HUES48 (cell line): ENCODE measurements around the gene CFAP20.

ENCODE experiments used
- H3K27ac ChIP-seq: one replicate; pipeline ENCODE4 v1.7.0; 2013; ENCODE audit warnings: low read depth, low read length, inconsistent platforms
- H3K27me3 ChIP-seq: 2 replicates; pipeline ENCODE4 v1.6.1; 2013; ENCODE audit warnings: mild to moderate bottlenecking, low read length; ENCODE audit not compliant: control insufficient read depth, insufficient read depth
- H3K36me3 ChIP-seq: 2 replicates; pipeline ENCODE4 v1.6.1; 2013; ENCODE audit warnings: low read length; ENCODE audit not compliant: control insufficient read depth, insufficient read depth
- H3K4me1 ChIP-seq: 2 replicates; pipeline ENCODE4 v1.6.1; 2013; ENCODE audit warnings: mild to moderate bottlenecking, low read length; ENCODE audit not compliant: control insufficient read depth, insufficient read depth
- H3K4me3 ChIP-seq: 2 replicates; pipeline ENCODE4 v1.5.1; 2013; ENCODE audit warnings: mild to moderate bottlenecking, low read depth, low read length
- H3K9ac ChIP-seq: 2 replicates; pipeline ENCODE4 v1.6.1; 2013; ENCODE audit warnings: mild to moderate bottlenecking, low read depth, low read length, moderate library complexity
- H3K9me3 ChIP-seq: 2 replicates; pipeline ENCODE4 v1.6.1; 2013; ENCODE audit warnings: low read length; ENCODE audit not compliant: control insufficient read depth, insufficient read depth

The CFAP20 gene

DNA sequence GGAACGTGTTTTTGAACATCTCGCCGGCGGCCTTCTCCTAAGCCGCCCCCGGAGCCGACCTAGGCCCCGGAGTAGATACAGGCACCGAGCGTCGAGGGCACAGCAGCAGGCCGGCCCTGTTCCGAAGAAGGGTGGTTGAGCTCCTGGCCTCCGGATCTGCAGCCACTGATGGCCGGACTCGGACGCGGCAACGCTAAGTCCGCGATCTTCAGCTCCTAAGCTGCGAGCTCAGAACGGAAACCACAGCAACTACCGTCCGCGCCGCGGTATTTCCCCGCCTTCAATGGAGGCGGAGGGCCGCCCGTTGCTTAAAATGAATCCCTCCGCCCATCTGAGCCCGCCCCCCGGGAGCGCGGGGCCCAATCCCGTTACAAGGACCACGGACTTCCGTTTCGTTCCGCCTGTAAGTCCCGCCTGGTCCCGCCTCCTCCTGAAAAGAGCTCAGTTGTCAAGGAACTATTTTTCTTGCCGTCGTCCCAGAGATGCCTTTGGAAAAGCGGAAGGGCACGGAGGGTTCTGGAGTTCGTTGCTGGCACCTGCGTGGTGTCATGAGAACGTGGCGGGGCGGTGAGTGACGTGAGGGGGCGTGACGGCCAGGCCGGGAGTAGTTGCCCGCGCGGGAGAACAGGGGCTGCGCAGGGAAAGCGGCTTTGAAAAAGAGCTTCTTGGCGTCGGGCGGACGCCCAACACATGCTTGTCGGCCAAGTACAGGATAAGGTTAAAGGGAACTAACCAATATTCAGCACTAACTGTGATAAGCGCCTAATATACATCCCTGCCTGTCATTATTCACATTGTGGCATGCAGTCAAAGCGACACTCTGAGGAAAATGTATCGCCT, at the start of gene CFAP20:
CFAP20 (minus strand) TSS at position 285 of the 840 bp plus-strand sequence; CDS start at position 19, 266 bp downstream.
- Histone ChIP-seq H3K9ac (peak within 1 kb of the TSS; percentile 80), H3K27me3 (no peaks in the 10 kb centered on the region), H3K4me1 (peaks cover 22% of the 10 kb centered on the region), H3K9me3 (no peaks in the 10 kb centered on the region), H3K4me3 (peak within 1 kb of the TSS; percentile 88), H3K27ac (peak within 1 kb of the TSS; percentile 98), H3K36me3 (peaks cover 4% of the 10 kb centered on the region; the same call in 1 of the 2 replicates)

DNA sequence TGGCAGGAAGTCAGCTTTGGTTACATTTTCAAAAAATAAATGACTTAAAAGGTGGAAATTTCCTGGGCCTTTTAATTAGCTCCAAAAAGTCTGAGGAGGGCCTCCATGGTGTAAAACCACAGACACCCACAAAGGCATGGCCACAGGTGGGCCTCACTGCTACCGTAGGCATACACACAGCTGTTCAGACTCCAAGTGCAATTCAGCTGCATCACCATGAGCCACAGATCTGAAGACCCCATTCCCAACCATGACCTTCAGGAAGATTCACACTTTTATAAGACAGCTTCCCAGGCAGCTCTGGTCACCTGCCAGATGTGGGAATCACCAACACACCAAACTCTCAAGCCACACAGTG, 48.2 kb upstream of the CFAP20 start:
- no peaks in the 10 kb centered on the region for H3K4me1 ChIP-seq
- H3K4me3 ChIP-seq = no peak overlapping the region
- no peaks in the 10 kb centered on the region for H3K27me3 ChIP-seq
- H3K9ac ChIP-seq = no peak overlapping the region
- H3K36me3 ChIP-seq = peaks cover 90% of the 10 kb centered on the region
- H3K9me3 ChIP-seq = no peaks in the 10 kb centered on the region
- H3K27ac ChIP-seq = no peak overlapping the region

DNA sequence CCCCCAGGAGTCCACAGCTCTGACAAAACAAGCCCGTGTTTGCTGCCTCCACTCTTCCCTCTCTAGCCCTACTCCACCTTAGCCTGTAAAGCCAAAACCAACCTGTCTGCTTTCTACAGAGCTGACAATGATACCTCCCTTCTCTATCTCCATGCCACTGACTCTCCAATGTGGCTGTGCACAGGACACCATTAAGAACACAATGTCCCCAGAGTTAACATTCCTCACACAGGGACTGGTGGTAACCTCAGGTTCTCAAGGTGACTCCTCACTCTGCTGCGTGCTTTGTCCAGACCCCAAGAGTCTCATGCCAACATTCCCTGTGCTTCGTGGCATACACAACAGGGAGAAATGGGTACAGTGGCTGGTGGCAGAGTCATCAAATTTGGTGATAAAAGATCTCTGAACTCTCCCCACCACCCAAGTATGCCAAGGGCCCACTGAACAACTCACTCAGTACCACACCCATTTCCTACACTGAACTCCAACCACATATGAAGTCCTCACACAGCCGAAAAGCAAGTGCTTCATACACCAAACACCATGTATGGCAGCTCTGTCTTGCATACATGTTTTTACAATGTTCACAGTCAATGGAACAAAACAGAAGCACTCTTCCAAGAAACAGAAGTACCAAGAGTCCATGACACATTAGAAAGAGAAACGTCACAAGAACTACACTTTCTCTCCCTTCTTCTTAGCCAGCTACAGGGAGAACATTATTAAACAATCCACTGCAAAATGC, 47.6 kb upstream of the CFAP20 start:
- Histone ChIP-seq H3K27me3 (no peaks in the 10 kb centered on the region), H3K9ac (no peak overlapping the region), H3K4me1 (no peaks in the 10 kb centered on the region), H3K36me3 (peaks cover 90% of the 10 kb centered on the region), H3K4me3 (no peak overlapping the region), H3K27ac (no peak overlapping the region), H3K9me3 (no peaks in the 10 kb centered on the region)

DNA sequence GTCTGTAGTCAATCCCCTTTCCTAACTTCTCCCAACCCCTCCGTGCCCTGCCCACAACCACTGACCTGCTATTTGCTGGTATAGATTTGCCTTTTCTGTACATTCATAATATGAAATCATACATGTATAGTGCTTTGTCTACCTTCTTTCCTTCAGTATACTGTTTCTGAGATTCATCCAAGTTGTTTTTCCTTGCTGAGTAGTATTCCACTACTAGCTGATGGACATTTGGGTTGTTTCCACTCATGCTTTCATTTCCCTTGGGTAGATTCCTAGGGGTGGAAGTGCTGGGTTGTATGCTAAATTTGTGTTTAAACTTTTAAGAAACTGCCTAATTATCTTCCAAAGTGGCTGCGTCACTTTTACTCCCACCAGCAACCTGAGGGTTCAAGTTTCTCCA, 41.0 kb upstream of the CFAP20 start:
- Histone ChIP-seq H3K4me1 (no peaks in the 10 kb centered on the region), H3K9me3 (no peaks in the 10 kb centered on the region), H3K4me3 (no peak overlapping the region), H3K27ac (no peak overlapping the region), H3K36me3 (peaks cover 94% of the 10 kb centered on the region), H3K9ac (no peak overlapping the region), H3K27me3 (no peaks in the 10 kb centered on the region)

DNA sequence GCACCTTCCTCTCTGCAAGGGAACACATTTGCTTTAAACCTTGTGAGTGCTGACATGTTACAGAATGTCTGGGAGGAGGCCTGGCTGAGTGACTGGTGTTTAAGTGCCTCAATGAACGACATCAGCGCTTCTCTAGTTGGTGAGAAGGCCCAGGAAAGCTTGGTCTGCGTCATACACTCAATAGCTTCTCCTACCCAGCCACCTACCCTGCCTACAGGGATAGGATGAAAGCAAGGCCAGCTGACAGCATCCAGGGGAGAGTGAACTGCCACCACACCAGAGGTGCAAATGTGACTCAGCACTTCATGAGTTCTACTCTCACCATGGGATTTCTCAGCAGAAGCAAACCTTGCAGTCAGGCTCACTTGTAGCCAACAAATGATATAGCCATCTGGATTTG, 31.7 kb upstream of the CFAP20 start:
- Histone ChIP-seq H3K4me3 (no peak overlapping the region), H3K4me1 (no peaks in the 10 kb centered on the region), H3K27ac (no peak overlapping the region), H3K9ac (no peak overlapping the region), H3K9me3 (no peaks in the 10 kb centered on the region), H3K36me3 (peaks cover 60% of the 10 kb centered on the region), H3K27me3 (no peaks in the 10 kb centered on the region)

DNA sequence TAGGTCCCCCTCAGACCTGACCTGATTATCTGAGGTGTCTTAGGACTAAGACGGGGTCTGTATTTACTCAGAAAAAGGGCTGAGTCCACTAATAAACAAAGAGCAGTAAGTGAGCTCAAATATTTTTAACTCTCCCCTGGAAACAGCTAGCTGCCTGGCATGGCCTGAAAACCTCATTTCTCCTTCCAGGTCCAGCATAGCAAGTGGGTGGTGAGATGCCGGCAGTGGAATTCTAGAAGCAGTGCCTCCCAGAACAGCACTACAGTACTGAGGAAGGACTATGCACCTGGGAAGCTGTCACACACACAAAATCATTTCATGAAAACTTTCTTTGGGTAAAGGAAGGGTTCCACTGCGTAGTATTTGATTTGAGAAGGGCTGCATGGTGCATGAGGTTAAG, 29.5 kb upstream of the CFAP20 start:
- no peaks in the 10 kb centered on the region for H3K4me1 ChIP-seq
- no peak overlapping the region for H3K9ac ChIP-seq
- no peak overlapping the region for H3K4me3 ChIP-seq
- no peaks in the 10 kb centered on the region for H3K27me3 ChIP-seq
- H3K27ac ChIP-seq = no peak overlapping the region
- H3K9me3 ChIP-seq = no peaks in the 10 kb centered on the region
- peaks cover 39% of the 10 kb centered on the region for H3K36me3 ChIP-seq

DNA sequence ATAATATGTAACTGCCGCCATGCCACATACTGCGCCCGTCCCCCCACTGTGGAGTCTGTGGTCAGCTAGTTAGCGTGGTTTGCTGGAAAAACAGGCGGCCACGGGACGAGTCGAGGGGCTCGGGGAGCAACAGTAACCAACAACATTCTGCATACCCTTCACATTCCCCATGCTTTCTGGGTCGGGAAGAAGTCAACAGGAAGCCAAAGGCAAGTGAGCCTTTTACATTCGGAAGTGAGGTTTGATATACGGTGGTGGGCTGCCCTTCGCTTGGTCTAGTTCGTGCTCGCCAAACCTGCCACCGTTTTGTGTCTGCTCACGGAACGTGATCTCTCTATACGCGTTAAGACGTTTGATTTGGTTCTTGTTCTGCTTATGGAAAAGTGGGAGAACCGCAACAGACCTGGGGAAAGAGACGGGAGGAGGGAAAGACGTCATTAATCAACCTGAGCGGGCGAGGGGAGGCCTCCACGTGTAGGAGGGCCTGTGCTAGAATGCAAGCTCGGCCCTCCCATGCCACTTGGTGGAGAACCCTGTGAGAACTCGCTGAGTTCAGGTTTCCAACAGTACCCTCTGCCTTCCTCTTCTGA, 28.9 kb upstream of the CFAP20 start:
- Histone ChIP-seq H3K36me3 (peaks cover 32% of the 10 kb centered on the region), H3K27me3 (no peaks in the 10 kb centered on the region), H3K27ac (no peak overlapping the region), H3K4me1 (no peaks in the 10 kb centered on the region), H3K9me3 (no peaks in the 10 kb centered on the region), H3K4me3 (no peak overlapping the region), H3K9ac (no peak overlapping the region)

DNA sequence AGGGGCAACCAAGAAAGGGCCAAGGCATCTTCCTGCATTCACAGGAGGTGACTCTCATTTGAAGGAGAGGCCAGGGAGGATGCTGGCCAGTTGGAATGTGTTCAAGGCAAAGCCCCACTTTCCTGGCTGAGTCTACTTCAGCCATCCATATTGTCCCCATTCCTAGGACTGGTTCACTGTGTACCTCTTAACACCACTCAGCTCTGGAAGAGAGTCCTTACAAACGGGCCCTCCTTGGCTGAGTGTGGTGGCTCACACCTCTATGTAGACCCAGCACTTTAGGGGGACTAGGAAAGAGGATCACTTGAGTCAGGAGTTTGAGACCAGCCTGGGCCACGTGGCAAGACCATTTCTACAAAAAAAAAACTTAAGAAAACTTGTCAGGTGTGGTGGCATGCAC, 28.1 kb upstream of the CFAP20 start:
- Histone ChIP-seq H3K4me1 (no peaks in the 10 kb centered on the region), H3K9me3 (no peaks in the 10 kb centered on the region), H3K4me3 (no peak overlapping the region), H3K27ac (no peak overlapping the region), H3K36me3 (peaks cover 24% of the 10 kb centered on the region), H3K27me3 (no peaks in the 10 kb centered on the region), H3K9ac (no peak overlapping the region)

DNA sequence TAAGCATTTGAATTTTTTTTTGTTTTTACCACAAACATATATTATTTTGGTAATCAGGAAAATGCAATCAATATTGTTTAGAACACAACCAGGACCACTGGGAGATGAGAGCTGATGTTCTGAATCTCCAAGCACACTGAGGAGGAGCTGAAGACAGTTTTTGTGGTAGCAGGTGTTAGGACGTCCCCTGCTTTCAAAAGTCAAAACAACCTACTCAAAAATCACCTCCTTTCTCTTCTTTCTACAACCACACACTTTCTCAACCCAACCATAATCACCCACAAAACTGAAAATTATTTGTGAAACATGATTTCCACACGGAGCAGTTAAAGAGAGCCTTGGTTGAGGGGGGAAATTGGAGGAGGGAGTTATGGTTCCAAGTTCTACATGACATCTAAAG, 26.7 kb upstream of the CFAP20 start:
- no peaks in the 10 kb centered on the region for H3K27me3 ChIP-seq
- H3K9me3 ChIP-seq = no peaks in the 10 kb centered on the region
- no peak overlapping the region for H3K4me3 ChIP-seq
- H3K9ac ChIP-seq = no peak overlapping the region
- H3K27ac ChIP-seq = no peak overlapping the region
- H3K4me1 ChIP-seq = no peaks in the 10 kb centered on the region
- peaks cover 10% of the 10 kb centered on the region for H3K36me3 ChIP-seq

DNA sequence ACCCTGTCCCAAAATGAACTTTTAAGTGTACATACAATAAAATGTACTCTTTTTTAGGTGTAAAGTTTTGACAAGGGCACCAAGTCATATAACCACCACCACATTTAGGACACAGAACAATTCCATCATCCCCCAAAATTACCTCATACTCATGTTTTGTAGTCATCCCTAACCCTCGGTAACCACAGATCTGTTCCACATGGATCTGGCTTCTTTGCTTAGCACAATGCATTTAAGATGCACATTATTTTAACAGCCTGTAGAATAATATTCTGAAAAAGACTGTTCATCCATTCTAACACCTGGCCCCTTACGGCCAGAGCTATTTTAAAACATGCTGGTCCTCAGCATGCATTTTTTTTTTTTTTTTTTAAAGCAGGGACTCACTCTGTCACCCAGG, 25.2 kb upstream of the CFAP20 start:
- no peak overlapping the region for H3K27ac ChIP-seq
- no peaks in the 10 kb centered on the region for H3K9me3 ChIP-seq
- no peaks in the 10 kb centered on the region for H3K4me1 ChIP-seq
- 0 out of 2 replicates have a peak, but pooled peaks cover 1% of the 10 kb centered on the region for H3K36me3 ChIP-seq
- H3K9ac ChIP-seq = no peak overlapping the region
- no peaks in the 10 kb centered on the region for H3K27me3 ChIP-seq
- no peak overlapping the region for H3K4me3 ChIP-seq
